Activated T-cell treated with anti-CD3 and anti-CD28 coated beads, Interleukin-2, amount 50 U/mL, for 72 hours (primary cell): ENCODE results near the gene FRAT2. TPM values are rescaled to one million over a fixed set of nuclear protein-coding genes. Genes with fewer than 3 reads are reported as not detected.

Experiments used
- ATAC-seq, 2 donors: fragments of 150-1000 bp; cut with Tn5 transposase; replicated peaks in 1 of 2; 2 replicates each; pipeline ENCODE4 v1.10.0; 2021; ENCODE audit warnings: moderate library complexity in 2 of 2, mild to moderate bottlenecking in 1 of 2
- DNase-seq, 2 donors: peaks; one replicate each; pipeline ENCODE4 v3.0.0; 2021 to 2022; ENCODE audit warnings: mixed read lengths in 1 of 2
- H3K27ac Mint-ChIP-seq: one replicate; pipeline ENCODE4 v1.8.0; 2022; ENCODE audit warnings: mild to moderate bottlenecking, moderate library complexity, mixed read lengths
- H3K27me3 Mint-ChIP-seq: one replicate; pipeline ENCODE4 v1.8.0; 2022; ENCODE audit warnings: low read depth, mixed read lengths
- H3K36me3 Mint-ChIP-seq, 2 donors: one replicate each; pipeline ENCODE4 v1.8.0; 2022; ENCODE audit warnings: mixed read lengths in 2 of 2, mild to moderate bottlenecking in 1 of 2; ENCODE audit not compliant: insufficient read depth in 2 of 2
- H3K4me1 Mint-ChIP-seq: one replicate; pipeline ENCODE4 v1.8.0; 2022; ENCODE audit warnings: low read depth, mixed read lengths
- H3K4me3 Mint-ChIP-seq, 2 donors: one replicate each; pipeline ENCODE4 v1.8.0; 2022; ENCODE audit warnings: mild to moderate bottlenecking in 2 of 2, mixed read lengths in 2 of 2, moderate library complexity in 2 of 2
- H3K9me3 Mint-ChIP-seq, 2 donors: one replicate each; pipeline ENCODE4 v1.8.0; 2022; ENCODE audit warnings: mixed read lengths in 2 of 2
- total RNA-seq, 2 donors: library from RNA; stranded (reverse); gene quantifications; one replicate each; pipeline ENCODE4 v1.2.3, GENCODE V29; 2022

The FRAT2 gene
- total RNA-seq, 2 donors from 2014 or later: 7.2 to 7.8 TPM

- Mint-ChIP-seq H3K4me3 (no peak overlapping the region), H3K9me3 (no peaks in the 10 kb centered on the region), H3K27ac (no peak overlapping the region), H3K27me3 (no peaks in the 10 kb centered on the region), H3K36me3 (no peaks in the 10 kb centered on the region), H3K4me1 (no peaks in the 10 kb centered on the region)
- no peak for DNase-seq
- no peak for ATAC-seq
These were observed 21.6 kb downstream of the FRAT2 start for GRCh38 chr10:97312897-97313296.

DNA sequence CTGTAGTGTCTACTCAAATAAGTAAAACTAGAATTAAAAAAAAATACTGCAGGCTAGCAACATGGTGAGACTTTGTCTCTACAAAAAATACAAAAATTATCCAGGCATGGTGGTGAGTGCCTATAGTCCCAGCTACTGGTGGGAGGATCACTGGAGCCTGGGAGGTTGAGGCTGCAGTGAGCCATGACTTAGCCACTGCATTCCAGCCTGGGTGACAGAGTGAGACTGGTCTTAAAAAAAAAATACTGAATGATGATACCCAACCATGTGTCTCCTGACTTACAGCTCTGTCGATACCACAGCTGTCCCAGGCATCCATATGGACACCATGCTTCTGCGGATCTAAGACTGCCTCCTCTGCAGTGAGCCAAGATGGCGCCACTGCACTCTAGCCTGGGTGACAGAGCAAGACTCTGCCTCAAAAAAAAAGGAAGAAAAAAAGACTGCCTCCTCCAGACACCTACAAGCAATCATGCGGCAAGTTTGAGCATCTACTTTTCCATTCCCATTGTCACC, 23.4 kb downstream of the FRAT2 start:
- ATAC-seq: no peak

DNA sequence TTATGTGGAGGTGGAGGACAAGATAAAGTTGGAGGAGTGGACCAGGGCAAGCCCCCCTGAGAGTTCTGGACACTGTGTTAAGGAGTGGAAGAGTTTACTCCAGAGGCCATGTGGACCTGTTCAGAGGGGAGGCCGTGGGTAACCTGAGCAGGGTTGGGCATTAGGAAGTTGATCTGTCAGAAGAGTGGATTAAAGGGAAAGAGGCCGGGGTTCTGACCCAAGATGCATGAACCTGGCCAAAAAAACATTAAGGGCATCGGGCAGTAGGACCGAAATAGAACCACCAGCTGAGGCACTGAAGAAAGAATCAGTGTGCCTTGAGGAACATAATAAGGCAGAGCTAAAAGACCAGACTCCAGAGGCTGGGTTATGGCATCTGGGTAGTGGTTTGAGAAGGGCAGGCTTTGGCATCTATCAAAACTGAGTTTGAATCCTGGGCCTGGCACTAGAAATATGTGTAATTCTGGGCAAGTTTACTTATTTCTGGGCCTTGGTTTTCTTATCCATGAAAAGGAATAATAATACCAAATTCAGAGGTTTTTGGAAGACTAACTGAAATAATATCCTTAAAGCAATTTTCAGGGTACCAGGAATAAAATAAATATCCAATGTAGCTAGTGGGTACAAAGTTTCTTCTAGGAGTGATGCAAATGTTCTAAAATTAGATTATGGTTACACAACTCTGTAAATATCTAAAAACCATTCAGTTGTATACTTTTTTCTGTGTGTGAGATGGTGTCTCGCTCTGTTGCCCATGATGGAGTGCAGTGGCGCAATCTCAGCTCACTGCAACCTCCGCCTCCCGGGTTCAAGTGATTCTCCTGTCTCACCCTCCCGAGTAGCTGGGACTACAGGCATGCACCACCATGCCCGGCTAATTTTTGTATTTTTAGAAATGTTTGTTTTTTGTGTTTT, 26.4 kb downstream of the FRAT2 start:
- DNase-seq: no peak
- no peak overlapping the region for H3K4me3 Mint-ChIP-seq
- ATAC-seq: no peak
- no peaks in the 10 kb centered on the region for H3K4me1 Mint-ChIP-seq
- no peaks in the 10 kb centered on the region for H3K9me3 Mint-ChIP-seq
- H3K27me3 Mint-ChIP-seq: no peaks in the 10 kb centered on the region
- no peak overlapping the region for H3K27ac Mint-ChIP-seq
- H3K36me3 Mint-ChIP-seq: no peaks in the 10 kb centered on the region

More for the DNA sequence above, 23.4 kb downstream of the FRAT2 start:
- Mint-ChIP-seq H3K27ac (no peak overlapping the region), H3K27me3 (no peaks in the 10 kb centered on the region), H3K4me3 (no peak overlapping the region), H3K9me3 (no peaks in the 10 kb centered on the region), H3K4me1 (no peaks in the 10 kb centered on the region), H3K36me3 (no peaks in the 10 kb centered on the region)
- DNase-seq: no peak

- Mint-ChIP-seq H3K4me3 (no peak overlapping the region), H3K36me3 (no peaks in the 10 kb centered on the region), H3K27me3 (no peaks in the 10 kb centered on the region), H3K9me3 (no peaks in the 10 kb centered on the region), H3K4me1 (no peaks in the 10 kb centered on the region), H3K27ac (no peak overlapping the region)
- no peak for ATAC-seq
- no peak for DNase-seq
These were observed 27.1 kb downstream of the FRAT2 start for GRCh38 chr10:97307441-97307840.

GRCh38 chr10:97302088-97302791, 32.3 kb downstream of the FRAT2 start:
- Mint-ChIP-seq H3K36me3 (no peaks in the 10 kb centered on the region), H3K4me1 (no peaks in the 10 kb centered on the region), H3K27me3 (peaks cover 5% of the 10 kb centered on the region), H3K9me3 (no peaks in the 10 kb centered on the region), H3K4me3 (no peak overlapping the region), H3K27ac (no peak overlapping the region)
- no peak for ATAC-seq
- no peak for DNase-seq

GRCh38 chr10:97300980-97301379, 33.5 kb downstream of the FRAT2 start:
- Mint-ChIP-seq H3K4me1 (no peaks in the 10 kb centered on the region), H3K4me3 (no peak overlapping the region)

DNA sequence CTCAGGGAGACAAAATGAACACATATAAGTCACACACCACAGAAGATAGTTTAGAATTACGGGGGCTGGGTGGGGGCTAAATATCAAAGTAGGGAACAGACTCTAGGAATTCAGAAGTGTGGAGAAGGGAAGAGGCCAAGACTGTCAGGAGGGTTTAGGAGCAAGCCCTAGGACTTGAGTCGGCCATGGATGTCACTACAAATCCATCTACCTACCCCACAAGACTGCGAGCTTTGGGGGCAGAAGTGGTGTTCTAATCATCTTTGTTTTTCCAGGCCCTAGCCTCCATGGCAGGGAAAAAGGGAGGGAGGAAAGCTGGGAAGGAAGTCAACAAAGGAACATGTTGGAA, 36.3 kb downstream of the FRAT2 start:
- Mint-ChIP-seq H3K36me3 (no peaks in the 10 kb centered on the region), H3K27me3 (peaks cover 5% of the 10 kb centered on the region), H3K9me3 (no peaks in the 10 kb centered on the region), H3K27ac (no peak overlapping the region), H3K4me3 (no peak overlapping the region), H3K4me1 (no peaks in the 10 kb centered on the region)
- no peak for DNase-seq
- ATAC-seq: no peak

More at GRCh38 chr10:97300980-97301379, 33.5 kb downstream of the FRAT2 start:
- Mint-ChIP-seq H3K36me3 (no peaks in the 10 kb centered on the region), H3K27me3 (peaks cover 5% of the 10 kb centered on the region), H3K9me3 (no peaks in the 10 kb centered on the region), H3K27ac (no peak overlapping the region)
- DNase-seq (no peak), ATAC-seq (no peak)

- H3K4me3 Mint-ChIP-seq: no peak overlapping the region
- H3K27me3 Mint-ChIP-seq: peaks cover 5% of the 10 kb centered on the region
- peaks cover 3% of the 10 kb centered on the region for H3K4me1 Mint-ChIP-seq
- ATAC-seq: no peak
- H3K9me3 Mint-ChIP-seq: no peaks in the 10 kb centered on the region
- no peaks in the 10 kb centered on the region for H3K36me3 Mint-ChIP-seq
- no peak for DNase-seq
- H3K27ac Mint-ChIP-seq: no peak overlapping the region
These were observed 36.8 kb downstream of the FRAT2 start for GRCh38 chr10:97297556-97298222.

DNA sequence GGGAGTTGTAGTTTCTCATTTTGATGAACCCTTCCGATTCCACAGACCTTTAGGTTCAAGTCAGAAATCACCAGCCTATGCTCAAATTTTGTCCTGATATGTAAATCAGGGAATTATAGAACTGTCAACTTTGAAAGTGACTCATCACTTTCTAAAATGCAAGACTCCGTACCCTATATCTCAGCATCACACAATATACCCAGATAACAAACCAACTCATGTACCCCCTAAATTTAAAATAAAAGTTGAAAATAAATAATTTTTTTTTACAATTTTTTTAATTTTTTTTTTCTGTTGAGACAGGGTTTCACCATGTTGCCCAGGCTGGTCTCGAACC, 41.7 kb downstream of the FRAT2 start:
- no peak for ATAC-seq
- peaks cover 22% of the 10 kb centered on the region for H3K4me1 Mint-ChIP-seq

GRCh38 chr10:97292097-97292861, 42.2 kb downstream of the FRAT2 start, which contains the start of gene ARHGAP19:
Gene ARHGAP19, minus strand, starts transcription at chr10:97292637. Its CDS starts 10 bp downstream, at chr10:97292627.
- DNase-seq: peak; percentile 92 to 95
- Mint-ChIP-seq H3K9me3 (no peaks in the 10 kb centered on the region), H3K27ac (peak within 1 kb of the TSS; percentile 86), H3K27me3 (no peaks in the 10 kb centered on the region), H3K36me3 (no peaks in the 10 kb centered on the region), H3K4me3 (peak within 1 kb of the TSS; percentile 89 to 90), H3K4me1 (peaks cover 22% of the 10 kb centered on the region)
- ATAC-seq: peak; percentile 98

More for the DNA sequence above, 41.7 kb downstream of the FRAT2 start:
- Mint-ChIP-seq H3K27ac (peak overlapping the region; percentile 86), H3K4me3 (peak overlapping the region; percentile 89 to 90), H3K27me3 (peaks cover 2% of the 10 kb centered on the region), H3K9me3 (no peaks in the 10 kb centered on the region), H3K36me3 (no peaks in the 10 kb centered on the region)
- no peak for DNase-seq

- peak overlapping the region; percentile 89 to 90 for H3K4me3 Mint-ChIP-seq
These were observed 43.0 kb downstream of the FRAT2 start for GRCh38 chr10:97291357-97292096.

More at GRCh38 chr10:97291357-97292096, 43.0 kb downstream of the FRAT2 start:
- no peaks in the 10 kb centered on the region for H3K27me3 Mint-ChIP-seq
- no peak for DNase-seq
- peak overlapping the region; percentile 48 for H3K27ac Mint-ChIP-seq
- no peak for ATAC-seq
- H3K36me3 Mint-ChIP-seq: peaks cover 0 to 1% of the 10 kb centered on the region in 2 donors
- no peaks in the 10 kb centered on the region for H3K9me3 Mint-ChIP-seq
- H3K4me1 Mint-ChIP-seq: peaks cover 22% of the 10 kb centered on the region
